Mesothelial cell of epicardium (in vitro differentiated cells): Measurements from ENCODE around the gene GTF3C1. TPM values are rescaled to one million over a fixed set of nuclear protein-coding genes. Genes with fewer than 3 reads are reported as not detected.

ENCODE experiments used
- DNase-seq, 2 experiments: peaks; one replicate each; pipeline ENCODE4 v3.0.0; 2021; ENCODE audit warnings: low spot score in 2 of 2; ENCODE audit not compliant: unreplicated experiment in 2 of 2
- H3K27ac Mint-ChIP-seq: 2 replicates; pipeline ENCODE4 v1.8.0; 2021; ENCODE audit warnings: mixed read lengths
- H3K27me3 Mint-ChIP-seq: 2 replicates; pipeline ENCODE4 v1.8.0; 2021; ENCODE audit warnings: low read depth, mixed read lengths
- H3K36me3 Mint-ChIP-seq: 2 replicates; pipeline ENCODE4 v1.8.0; 2021; ENCODE audit warnings: mixed read lengths
- H3K4me1 Mint-ChIP-seq: 2 replicates; pipeline ENCODE4 v1.8.0; 2021; ENCODE audit warnings: mixed read lengths
- H3K4me3 Mint-ChIP-seq: 2 replicates; pipeline ENCODE4 v1.8.0; 2021; ENCODE audit warnings: mild to moderate bottlenecking, moderate library complexity, mixed read lengths
- H3K9me3 Mint-ChIP-seq: 2 replicates; pipeline ENCODE4 v1.8.0; 2021; ENCODE audit warnings: mixed read lengths
- total RNA-seq: library from RNA; stranded (reverse); gene quantifications from 3 replicates; pipeline ENCODE4 v1.2.1, GENCODE V29; 2021
- TF ChIP-seq, protein P1 (sequence below): fragments of 200-600 bp; sonication (generic); IDR thresholded peaks from one replicate; pipeline ENCODE4 v1.5.0; 2021; ENCODE audit warnings: antibody characterized with exemption; ENCODE audit not compliant: unreplicated experiment

The GTF3C1 gene
- total RNA-seq, 1 donor from 2014 or later = 131 TPM

DNA sequence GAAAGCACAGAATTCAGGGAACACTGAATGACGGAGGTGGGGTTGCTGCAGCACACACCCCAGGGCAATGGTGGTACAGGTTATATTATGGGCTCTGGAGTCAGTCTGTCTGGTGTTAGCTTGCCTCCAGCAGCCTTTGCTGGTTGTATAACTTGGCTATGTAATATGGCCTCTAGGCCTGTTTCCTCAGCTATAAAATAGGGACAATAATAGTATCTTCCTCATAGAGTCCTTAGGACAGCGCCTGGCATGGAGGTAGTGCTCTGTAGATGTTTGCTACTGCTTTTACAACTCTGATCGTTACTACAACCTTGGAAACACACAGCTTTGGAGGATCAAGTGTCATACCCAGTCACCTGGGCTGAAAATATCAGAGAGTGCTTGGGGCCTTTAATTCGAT lies 31.5 kb downstream of the GTF3C1 start:
- no peak for DNase-seq
- Mint-ChIP-seq H3K4me3 (no peak overlapping the region), H3K9me3 (peaks cover 4% of the 10 kb centered on the region), H3K4me1 (no peaks in the 10 kb centered on the region), H3K27me3 (no peaks in the 10 kb centered on the region), H3K27ac (no peak overlapping the region), H3K36me3 (peaks cover 56% of the 10 kb centered on the region)
- TF ChIP-seq, protein P1, sequence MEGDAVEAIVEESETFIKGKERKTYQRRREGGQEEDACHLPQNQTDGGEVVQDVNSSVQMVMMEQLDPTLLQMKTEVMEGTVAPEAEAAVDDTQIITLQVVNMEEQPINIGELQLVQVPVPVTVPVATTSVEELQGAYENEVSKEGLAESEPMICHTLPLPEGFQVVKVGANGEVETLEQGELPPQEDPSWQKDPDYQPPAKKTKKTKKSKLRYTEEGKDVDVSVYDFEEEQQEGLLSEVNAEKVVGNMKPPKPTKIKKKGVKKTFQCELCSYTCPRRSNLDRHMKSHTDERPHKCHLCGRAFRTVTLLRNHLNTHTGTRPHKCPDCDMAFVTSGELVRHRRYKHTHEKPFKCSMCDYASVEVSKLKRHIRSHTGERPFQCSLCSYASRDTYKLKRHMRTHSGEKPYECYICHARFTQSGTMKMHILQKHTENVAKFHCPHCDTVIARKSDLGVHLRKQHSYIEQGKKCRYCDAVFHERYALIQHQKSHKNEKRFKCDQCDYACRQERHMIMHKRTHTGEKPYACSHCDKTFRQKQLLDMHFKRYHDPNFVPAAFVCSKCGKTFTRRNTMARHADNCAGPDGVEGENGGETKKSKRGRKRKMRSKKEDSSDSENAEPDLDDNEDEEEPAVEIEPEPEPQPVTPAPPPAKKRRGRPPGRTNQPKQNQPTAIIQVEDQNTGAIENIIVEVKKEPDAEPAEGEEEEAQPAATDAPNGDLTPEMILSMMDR = no peak

DNA sequence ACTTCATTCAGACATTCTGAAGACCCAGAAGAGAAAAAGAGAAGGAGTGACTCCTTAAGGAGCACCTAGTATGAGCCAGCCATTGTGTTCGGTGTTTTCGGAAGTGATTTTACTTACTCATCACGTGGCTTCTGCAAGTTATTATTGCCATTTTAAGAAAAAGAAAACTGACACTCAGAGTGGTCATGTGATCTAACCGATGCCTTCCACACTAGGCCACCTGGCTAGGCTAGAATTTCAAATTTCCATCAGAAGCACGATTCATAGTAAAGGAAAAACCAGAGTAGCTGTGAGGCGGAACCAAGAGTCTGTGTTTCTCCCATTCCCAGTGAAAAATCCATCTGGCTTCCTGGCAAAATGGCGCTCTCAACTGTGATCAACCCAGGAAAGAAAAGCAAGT lies 32.0 kb downstream of the GTF3C1 start:
- H3K36me3 Mint-ChIP-seq = peaks cover 58% of the 10 kb centered on the region
- no peaks in the 10 kb centered on the region for H3K4me1 Mint-ChIP-seq

DNA sequence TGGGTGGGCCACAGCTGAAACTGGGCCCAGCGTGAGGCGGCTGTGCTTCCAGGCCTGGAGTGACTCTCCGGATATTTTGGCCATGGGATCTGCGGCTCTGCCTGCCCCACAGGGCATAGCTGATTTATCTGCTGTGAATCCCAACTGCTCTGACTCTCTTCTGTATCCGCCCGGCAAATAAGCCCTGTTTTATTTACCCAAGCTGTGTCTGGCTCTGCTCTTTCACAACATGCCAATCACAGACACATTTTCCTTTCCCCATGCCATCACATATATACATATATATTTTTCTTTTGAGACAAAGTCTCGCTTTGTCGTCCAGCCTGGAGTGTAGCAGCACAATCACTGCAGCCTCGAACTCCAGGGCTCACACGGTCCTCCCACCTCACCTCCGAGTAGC lies 33.3 kb downstream of the GTF3C1 start:
- Mint-ChIP-seq H3K4me3 (no peak overlapping the region), H3K27me3 (no peaks in the 10 kb centered on the region), H3K36me3 (peaks cover 63% of the 10 kb centered on the region), H3K27ac (no peak overlapping the region), H3K9me3 (peaks cover 6% of the 10 kb centered on the region), H3K4me1 (no peaks in the 10 kb centered on the region)
- DNase-seq = no peak
- TF ChIP-seq, protein P1 = no peak

More for the DNA sequence above, 32.0 kb downstream of the GTF3C1 start:
- H3K9me3 Mint-ChIP-seq = peaks cover 6% of the 10 kb centered on the region
- no peak overlapping the region for H3K4me3 Mint-ChIP-seq
- no peaks in the 10 kb centered on the region for H3K27me3 Mint-ChIP-seq
- DNase-seq = no peak
- TF ChIP-seq, protein P1 = no peak
- no peak overlapping the region for H3K27ac Mint-ChIP-seq

DNA sequence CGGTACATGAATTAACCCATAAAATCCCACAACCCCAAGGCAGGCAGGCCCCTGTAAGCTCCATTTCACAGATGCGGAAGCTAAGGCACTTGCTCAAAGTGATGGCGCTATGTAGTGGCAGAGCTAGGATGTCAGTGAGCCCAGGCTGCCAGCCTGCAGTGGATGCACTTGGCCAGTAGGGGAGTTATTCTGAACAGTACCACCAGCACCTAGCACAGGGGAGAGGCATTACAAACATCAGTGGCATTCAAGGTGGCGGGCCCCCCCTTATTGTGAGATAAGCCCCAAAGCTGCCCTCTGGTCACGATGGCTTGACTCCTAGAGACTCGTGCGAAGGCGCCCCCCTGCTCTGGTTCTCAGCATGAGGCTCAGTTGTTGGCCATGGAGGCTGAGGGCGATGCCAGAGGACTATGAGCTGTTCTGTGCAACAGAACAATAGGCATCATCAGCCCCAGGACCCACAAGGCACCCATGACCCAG lies 33.8 kb downstream of the GTF3C1 start:
- no peaks in the 10 kb centered on the region for H3K4me1 Mint-ChIP-seq
- peaks cover 6% of the 10 kb centered on the region for H3K9me3 Mint-ChIP-seq
- no peaks in the 10 kb centered on the region for H3K27me3 Mint-ChIP-seq
- peaks cover 66% of the 10 kb centered on the region for H3K36me3 Mint-ChIP-seq
- no peak for DNase-seq
- TF ChIP-seq, protein P1 = peak; percentile 77
- no peak overlapping the region for H3K4me3 Mint-ChIP-seq
- H3K27ac Mint-ChIP-seq = no peak overlapping the region

GRCh38 chr16:27514806-27515205 lies 34.9 kb downstream of the GTF3C1 start:
- Mint-ChIP-seq H3K27me3 (no peaks in the 10 kb centered on the region), H3K9me3 (peaks cover 6% of the 10 kb centered on the region), H3K36me3 (peaks cover 70% of the 10 kb centered on the region), H3K27ac (no peak overlapping the region), H3K4me3 (no peak overlapping the region), H3K4me1 (no peaks in the 10 kb centered on the region)
- no peak for DNase-seq
- TF ChIP-seq, protein P1 = no peak
